PC-3 (cell line): Measurements from ENCODE around the gene ARID5A.

Experiments
- EZH2 ChIP-seq: fragments of 300-600 bp; sonication (generic); IDR thresholded peaks from one replicate; pipeline ENCODE4 v1.6.1; 2017; ENCODE audit warnings: antibody characterized with exemption, mild to moderate bottlenecking, low read length; ENCODE audit not compliant: unreplicated experiment
- EZH2phosphoT487 ChIP-seq: fragments of 300-600 bp; sonication (generic); IDR thresholded peaks from 2 replicates; pipeline ENCODE4 v1.6.1; 2018; ENCODE audit warnings: mild to moderate bottlenecking, antibody characterized with exemption, low read length, borderline replicate concordance
- TF ChIP-seq, protein P1 (sequence below): fragments of 300-600 bp; sonication (generic); conservative IDR thresholded peaks from 2 replicates; pipeline ENCODE4 v1.5.1; 2017; ENCODE audit warnings: antibody characterized with exemption, low read depth, mild to moderate bottlenecking, low read length

- TF ChIP-seq EZH2 (no peak), EZH2phosphoT487 (no peak)
- TF ChIP-seq, protein P1, sequence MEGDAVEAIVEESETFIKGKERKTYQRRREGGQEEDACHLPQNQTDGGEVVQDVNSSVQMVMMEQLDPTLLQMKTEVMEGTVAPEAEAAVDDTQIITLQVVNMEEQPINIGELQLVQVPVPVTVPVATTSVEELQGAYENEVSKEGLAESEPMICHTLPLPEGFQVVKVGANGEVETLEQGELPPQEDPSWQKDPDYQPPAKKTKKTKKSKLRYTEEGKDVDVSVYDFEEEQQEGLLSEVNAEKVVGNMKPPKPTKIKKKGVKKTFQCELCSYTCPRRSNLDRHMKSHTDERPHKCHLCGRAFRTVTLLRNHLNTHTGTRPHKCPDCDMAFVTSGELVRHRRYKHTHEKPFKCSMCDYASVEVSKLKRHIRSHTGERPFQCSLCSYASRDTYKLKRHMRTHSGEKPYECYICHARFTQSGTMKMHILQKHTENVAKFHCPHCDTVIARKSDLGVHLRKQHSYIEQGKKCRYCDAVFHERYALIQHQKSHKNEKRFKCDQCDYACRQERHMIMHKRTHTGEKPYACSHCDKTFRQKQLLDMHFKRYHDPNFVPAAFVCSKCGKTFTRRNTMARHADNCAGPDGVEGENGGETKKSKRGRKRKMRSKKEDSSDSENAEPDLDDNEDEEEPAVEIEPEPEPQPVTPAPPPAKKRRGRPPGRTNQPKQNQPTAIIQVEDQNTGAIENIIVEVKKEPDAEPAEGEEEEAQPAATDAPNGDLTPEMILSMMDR, result no peak
These were observed 42.9 kb downstream of the ARID5A start for GRCh38 chr2:96579422-96579821.
